Measurements from ENCODE around the gene HSPBAP1. TPM values are rescaled to one million over a fixed set of nuclear protein-coding genes. Genes with fewer than 3 reads are reported as not detected.

The HSPBAP1 gene
- total and polyA plus RNA-seq, 11 donors = 2.6 to 6.4 (median 3.7) TPM

DNA sequence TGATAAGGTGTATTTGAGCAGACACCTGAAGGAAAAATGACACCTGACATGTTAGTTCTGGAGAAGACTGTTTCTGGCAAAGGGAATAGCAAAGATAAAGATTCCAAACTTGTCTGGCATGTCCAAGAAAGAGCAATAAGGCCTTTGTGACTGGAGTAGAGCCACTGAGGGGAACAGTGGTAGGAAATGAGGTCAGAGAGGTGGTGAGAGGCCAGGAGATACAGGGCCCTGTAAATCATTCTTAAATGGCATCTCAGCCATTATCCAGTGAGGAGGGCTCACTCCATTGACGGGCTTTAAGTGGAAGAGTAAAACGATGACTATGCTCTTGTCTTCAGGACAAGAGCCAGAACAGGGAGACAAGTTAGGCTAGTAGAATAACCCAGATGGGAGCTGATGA lies 5.7 kb upstream of the HSPBAP1 start:
- Histone ChIP-seq H3K27me3 (no peaks in the 10 kb centered on the region), H3K36me3 (no peaks in the 10 kb centered on the region), H3K9me3 (no peaks in the 10 kb centered on the region), H3K4me1 (peaks cover 0 to 42% (median 11%) of the 10 kb centered on the region in 12 donors), H3K27ac (no peak overlapping the region), H3K4me3 (no peak overlapping the region)
- intact Hi-C loops (cut with DNase I) = no loop called here
- 69 to 85% (median 80%) methylated on average over 2 of the region's 2 CpGs for WGBS, 4 donors
- no peak for DNase-seq
- no peak for ATAC-seq
- TF ChIP-seq, protein P1, sequence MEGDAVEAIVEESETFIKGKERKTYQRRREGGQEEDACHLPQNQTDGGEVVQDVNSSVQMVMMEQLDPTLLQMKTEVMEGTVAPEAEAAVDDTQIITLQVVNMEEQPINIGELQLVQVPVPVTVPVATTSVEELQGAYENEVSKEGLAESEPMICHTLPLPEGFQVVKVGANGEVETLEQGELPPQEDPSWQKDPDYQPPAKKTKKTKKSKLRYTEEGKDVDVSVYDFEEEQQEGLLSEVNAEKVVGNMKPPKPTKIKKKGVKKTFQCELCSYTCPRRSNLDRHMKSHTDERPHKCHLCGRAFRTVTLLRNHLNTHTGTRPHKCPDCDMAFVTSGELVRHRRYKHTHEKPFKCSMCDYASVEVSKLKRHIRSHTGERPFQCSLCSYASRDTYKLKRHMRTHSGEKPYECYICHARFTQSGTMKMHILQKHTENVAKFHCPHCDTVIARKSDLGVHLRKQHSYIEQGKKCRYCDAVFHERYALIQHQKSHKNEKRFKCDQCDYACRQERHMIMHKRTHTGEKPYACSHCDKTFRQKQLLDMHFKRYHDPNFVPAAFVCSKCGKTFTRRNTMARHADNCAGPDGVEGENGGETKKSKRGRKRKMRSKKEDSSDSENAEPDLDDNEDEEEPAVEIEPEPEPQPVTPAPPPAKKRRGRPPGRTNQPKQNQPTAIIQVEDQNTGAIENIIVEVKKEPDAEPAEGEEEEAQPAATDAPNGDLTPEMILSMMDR (IDR thresholded peaks at IDR 0.05) = no peak
- no peak for TF ChIP-seq POLR2A (IDR thresholded peaks at IDR 0.05)

DNA sequence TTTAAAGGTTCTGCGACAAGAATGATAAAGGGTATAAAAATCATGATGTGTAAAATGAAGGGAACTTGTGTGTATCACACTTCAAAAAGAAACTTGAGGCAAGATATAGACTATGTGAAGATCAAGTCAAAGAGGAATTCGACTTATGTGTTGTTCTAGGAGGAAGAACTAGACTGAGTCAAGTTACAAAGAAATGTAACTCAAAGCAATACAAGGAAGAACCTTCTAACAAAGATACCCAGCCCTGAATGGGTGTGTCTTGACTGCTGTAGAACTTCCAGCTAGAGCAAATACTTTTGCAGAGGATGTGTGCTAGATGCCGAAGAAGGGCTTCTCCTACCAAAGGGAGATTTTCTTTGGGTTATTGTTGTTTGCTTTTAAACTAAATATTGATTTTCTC lies 3.7 kb upstream of the HSPBAP1 start:
- no peaks in the 10 kb centered on the region for H3K36me3 ChIP-seq
- ATAC-seq (no peak), DNase-seq (no peak)
- WGBS, 4 donors = 83 to 88% (median 86%) methylated on average over 3 of the region's 3 CpGs
- TF ChIP-seq POLR2A (IDR thresholded peaks at IDR 0.05) = no peak
- TF ChIP-seq, protein P1 (IDR thresholded peaks at IDR 0.05) = no peak
- peak overlapping the region in 1 of 12 donors; percentile 18 for H3K27ac ChIP-seq
- peaks cover 0 to 55% (median 12%) of the 10 kb centered on the region in 12 donors for H3K4me1 ChIP-seq
- H3K4me3 ChIP-seq = no peak overlapping the region
- H3K27me3 ChIP-seq = no peaks in the 10 kb centered on the region
- no peaks in the 10 kb centered on the region for H3K9me3 ChIP-seq
- intact Hi-C loops (cut with DNase I) = no loop called here

DNA sequence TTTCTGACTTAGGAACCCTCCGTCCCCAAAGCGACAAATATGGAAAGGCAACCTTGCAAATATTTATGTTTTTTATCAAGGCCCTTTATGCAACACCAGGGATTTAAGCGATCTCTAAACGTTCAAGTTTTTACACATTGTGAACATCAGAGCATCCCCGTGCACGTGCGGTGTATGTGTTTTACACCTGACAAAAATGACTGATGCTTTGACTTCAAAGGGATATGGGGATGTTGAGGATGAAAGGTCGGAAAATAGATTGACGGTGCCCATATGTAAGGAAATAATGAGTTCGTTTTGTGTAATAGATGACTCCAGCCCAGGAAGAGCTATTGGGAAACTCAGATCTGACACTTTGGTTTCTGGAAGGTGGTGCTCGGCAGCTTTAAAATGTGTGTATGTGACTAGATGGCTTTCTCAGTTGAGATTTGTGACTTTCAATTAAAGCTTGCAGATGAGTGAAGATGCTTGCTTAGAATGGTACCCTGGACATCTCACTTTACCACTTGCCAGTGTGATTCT lies 2.1 kb upstream of the HSPBAP1 start:
- DNase-seq = no peak
- intact Hi-C loops (cut with DNase I) = no loop called here
- peak overlapping the region; percentile 68 to 92 (median 82) for H3K4me3 ChIP-seq
- H3K4me1 ChIP-seq = peaks cover 0 to 66% (median 12%) of the 10 kb centered on the region in 12 donors
- no peaks in the 10 kb centered on the region for H3K9me3 ChIP-seq
- H3K36me3 ChIP-seq = no peaks in the 10 kb centered on the region
- no peak for ATAC-seq
- no peaks in the 10 kb centered on the region for H3K27me3 ChIP-seq
- TF ChIP-seq POLR2A (IDR thresholded peaks at IDR 0.05) = no peak
- TF ChIP-seq, protein P1 (IDR thresholded peaks at IDR 0.05) = no peak
- H3K27ac ChIP-seq = peak overlapping the region in 11 of 12 donors; percentile 90 to 96 (median 95)
- 35 to 37% (median 36%) methylated on average over 11 of the region's 11 CpGs for WGBS, 4 donors

DNA sequence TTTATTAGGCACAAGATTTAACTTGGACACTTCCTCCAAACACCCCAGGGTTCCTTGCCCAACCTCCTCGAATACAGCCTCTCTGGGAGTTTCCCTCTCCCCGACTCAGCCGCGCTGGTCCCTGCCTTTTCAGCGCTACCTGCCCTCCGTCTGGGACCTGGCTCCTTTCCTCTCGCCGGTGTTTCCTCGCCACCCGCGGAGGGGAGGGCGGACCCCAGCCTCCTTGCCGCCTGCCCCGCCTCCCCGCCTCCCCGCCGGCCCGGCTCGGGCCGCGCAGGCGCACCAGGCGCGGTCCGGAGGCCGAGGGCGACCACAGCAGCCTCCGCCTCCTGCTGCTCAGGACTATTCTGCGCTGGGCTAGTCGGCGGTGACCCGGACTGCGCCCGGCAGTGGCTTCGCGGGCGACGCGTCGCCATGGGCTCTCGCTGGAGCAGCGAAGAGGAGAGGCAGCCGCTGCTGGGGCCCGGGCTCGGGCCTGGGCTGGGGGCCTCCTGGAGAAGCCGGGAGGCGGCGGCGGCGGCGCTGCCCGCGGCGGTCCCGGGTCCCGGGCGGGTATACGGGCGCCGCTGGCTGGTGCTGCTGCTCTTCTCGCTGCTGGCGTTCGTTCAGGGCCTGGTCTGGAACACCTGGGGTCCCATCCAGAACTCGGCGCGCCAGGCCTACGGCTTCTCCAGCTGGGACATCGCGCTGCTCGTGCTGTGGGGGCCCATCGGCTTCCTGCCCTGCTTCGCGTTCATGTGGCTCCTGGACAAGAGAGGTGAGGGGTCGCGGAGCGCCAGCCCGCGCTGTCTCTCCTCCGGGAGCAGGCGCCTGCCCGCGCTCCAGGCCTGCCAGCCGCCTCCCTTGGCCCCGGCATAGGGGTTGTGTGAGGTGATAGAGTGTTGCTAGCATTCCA lies 1.4 kb upstream of the HSPBAP1 start, which contains the start of gene SLC49A4:
TSS of gene SLC49A4 (plus strand) at position 291 of the 895 bp plus-strand sequence. CDS start at position 415, 124 bp downstream.
- Histone ChIP-seq H3K4me3 (peak within 1 kb of the TSS; percentile 68 to 92 (median 82)), H3K27ac (peak within 1 kb of the TSS; percentile 88 to 96 (median 95)), H3K36me3 (no peaks in the 10 kb centered on the region), H3K27me3 (no peaks in the 10 kb centered on the region), H3K4me1 (peaks cover 0 to 67% (median 12%) of the 10 kb centered on the region in 12 donors), H3K9me3 (no peaks in the 10 kb centered on the region)
- DNase-seq (peak; percentile 78 to 90 (median 82)), ATAC-seq (peak; percentile 57 to 92 (median 86))
- 0 to 1% (median 1%) methylated on average over 22 to 84 of the region's 84 CpGs for WGBS, 4 donors
- intact Hi-C loops (cut with DNase I) = loop anchor here in 2 of 10 donors (5.0 kb wide), 1 partner anchor 113 kb away; the partner anchor contains the start of gene PARP14 (in 2 of the 2)
- TF ChIP-seq, protein P1 (IDR thresholded peaks at IDR 0.05) = peak in 3 of 12 donors; percentile 5 to 22 (median 6)
- TF ChIP-seq POLR2A (IDR thresholded peaks at IDR 0.05) = peak; percentile 26 to 89

Measured in heart left ventricle (tissue), 16 donors.